IMR-90 (cell line): ENCODE data around the gene SCYGR8.

Source experiments
- MAFK ChIP-seq: IDR thresholded peaks from 2 replicates; pipeline ENCODE4 v1.6.1; 2012; ENCODE audit warnings: low read depth, low read length, improper control_type of control experiment
- POLR2A ChIP-seq: IDR thresholded peaks from 2 replicates; pipeline ENCODE4 v1.6.1; 2012; ENCODE audit warnings: mild to moderate bottlenecking, low read depth, low read length

- TF ChIP-seq MAFK (no peak), POLR2A (no peak)
These were observed 26.1 kb upstream of the SCYGR8 start for GRCh38 chr2:227719641-227720040.
